Pancreas (tissue), 10 donors: ENCODE data around the gene MOB4. TPM values are rescaled to one million over a fixed set of nuclear protein-coding genes. Genes with fewer than 3 reads are reported as not detected.

ENCODE experiments used
- ATAC-seq, 4 donors: fragments of 200-7000 bp; cut with Tn5 transposase; one replicate each; pipeline versions ENCODE4 v1.8.0 to v1.9.1; 2020; ENCODE audit warnings: mild to moderate bottlenecking in 4 of 4, moderate library complexity in 4 of 4
- DNase-seq, 6 donors: peaks; one replicate each; pipeline ENCODE4 v3.0.0-alpha.2; 2020
- FAIRE-seq: peaks from 2 replicates; lab custom pipeline; 2012; peaks lifted over from hg19 to GRCh38; lab: Jason Lieb, UNC
- H3K27ac ChIP-seq, 4 donors: fragments of 200-600 bp; sonication (generic); 1 replicate in 3 of 4; 2 replicates in 1 of 4; pipeline versions ENCODE4 v1.5.0 to v1.8.0; 2020
- H3K27me3 ChIP-seq, 4 donors: fragments of 200-600 bp; one replicate each; pipeline ENCODE4 v1.8.0; 2021
- H3K36me3 ChIP-seq, 3 donors: fragments of 200-600 bp; sonication (generic) in 1 of 3; one replicate each; pipeline versions ENCODE4 v1.5.0 to v1.8.0; 2020 to 2021
- H3K4me1 ChIP-seq, 3 donors: fragments of 200-600 bp; one replicate each; pipeline ENCODE4 v1.8.0; 2021
- H3K4me3 ChIP-seq, 4 donors: fragments of 200-600 bp; sonication (generic) in 2 of 4; one replicate each; pipeline versions ENCODE4 v1.5.0 to v1.8.0; 2020 to 2021
- H3K9me3 ChIP-seq, 4 donors: fragments of 200-600 bp; one replicate each; pipeline ENCODE4 v1.8.0; 2021
- CTCF ChIP-seq, 4 donors: fragments of 200-600 bp; sonication (generic) in 3 of 4; IDR thresholded peaks; one replicate each; pipeline versions ENCODE4 v1.5.0 to v1.8.0; 2021; ENCODE audit warnings: antibody characterized with exemption in 4 of 4
- WGBS, 2 donors: extraction: QIAGEN DNeasy Blood & Tissue Kit; methylation state at CpG; one replicate each; pipeline ENCODE4 v1.1.7; 2013; 5-methylcytosine and 5-hydroxymethylcytosine counted together
- intact Hi-C, 3 donors: fragments of 100-400 bp; cut with DNase I; formaldehyde crosslinking; loops; one replicate each; pipeline versions ENCODE4 v1.11.1 to v1.14.2; 2022
- polyA plus RNA-seq, 2 donors: library from polyadenylated mRNA; stranded (reverse); fragments of 200-250 nt; gene quantifications; one replicate each; pipeline ENCODE4 v1.2.3, GENCODE V29; 2013
- total RNA-seq, 6 donors: library from RNA; stranded (reverse); fragmentation: NEBNext Ultra II Directional in 4 of 6; extraction: Animal tissue kit (Norgen Biotek cat#: 25700) in 4 of 6; gene quantifications; one replicate each; pipeline versions ENCODE4 v1.2.1 to v1.2.4, GENCODE V29; 2021 to 2023
- donor health status: healthy with polysubstance abuse.
- donor health status: DM: no; HTN: no; CAD: no; lungs with moderate emphysema.
- donor health status: DM: no; HTN: no; CAD: no.
- donor health status: control.
- donor health status: control.
- donor health status: Bipolar disorder and iron deficiency.
- donor health status: DM: yes; HTN: yes; CAD: no.
- donor health status: DM: no; HTN: no; CAD: no.
- donor health status: DM: no; HTN: no; CAD: no.
- donor health status: DM: yes; HTN: yes; CAD: no.

MOB4 gene
- total and polyA plus RNA-seq, 8 donors: 4.6 to 18.3 (median 6.9) TPM

- intact Hi-C loops: no loop called here
- Histone ChIP-seq H3K36me3 (no peaks in the 10 kb centered on the region), H3K4me1 (no peaks in the 10 kb centered on the region), H3K9me3 (no peaks in the 10 kb centered on the region), H3K27me3 (no peaks in the 10 kb centered on the region), H3K4me3 (no peak overlapping the region), H3K27ac (no peak overlapping the region)
- FAIRE-seq (no peak), ATAC-seq (no peak), DNase-seq (peak in 1 of 6 donors; percentile 53)
- WGBS, 2 donors: 92 to 93% methylated on average over 26 to 32 of the region's 32 CpGs
- no peak for TF ChIP-seq CTCF (IDR thresholded peaks at IDR 0.05)
These were observed 75.6 kb downstream of the MOB4 start for GRCh38 chr2:197591339-197592072.

- no peak for DNase-seq
- intact Hi-C loops: no loop called here
- H3K27ac ChIP-seq: no peak overlapping the region
- 51 to 72% methylated on average over 1 of the region's 1 CpG for WGBS, 2 donors
- H3K27me3 ChIP-seq: no peaks in the 10 kb centered on the region
- no peaks in the 10 kb centered on the region for H3K9me3 ChIP-seq
- no peak for FAIRE-seq
- no peak overlapping the region for H3K4me3 ChIP-seq
- ATAC-seq: no peak
- H3K36me3 ChIP-seq: no peaks in the 10 kb centered on the region
- no peak for TF ChIP-seq CTCF (IDR thresholded peaks at IDR 0.05)
- no peaks in the 10 kb centered on the region for H3K4me1 ChIP-seq
These were observed 80.9 kb downstream of the MOB4 start for GRCh38 chr2:197596766-197597165.

- 82 to 89% methylated on average over 4 of the region's 4 CpGs for WGBS, 2 donors
- TF ChIP-seq CTCF (IDR thresholded peaks at IDR 0.05): no peak
- Histone ChIP-seq H3K36me3 (no peaks in the 10 kb centered on the region), H3K27ac (no peak overlapping the region), H3K4me1 (no peaks in the 10 kb centered on the region), H3K9me3 (no peaks in the 10 kb centered on the region), H3K4me3 (no peak overlapping the region), H3K27me3 (no peaks in the 10 kb centered on the region)
- ATAC-seq (no peak), DNase-seq (no peak), FAIRE-seq (no peak)
- intact Hi-C loops: no loop called here
These were observed 81.3 kb downstream of the MOB4 start for GRCh38 chr2:197597166-197597565.

- ATAC-seq (no peak), FAIRE-seq (no peak), DNase-seq (no peak)
- Histone ChIP-seq H3K27me3 (no peaks in the 10 kb centered on the region), H3K4me3 (no peak overlapping the region), H3K36me3 (no peaks in the 10 kb centered on the region), H3K4me1 (no peaks in the 10 kb centered on the region), H3K9me3 (no peaks in the 10 kb centered on the region), H3K27ac (no peak overlapping the region)
- intact Hi-C loops: no loop called here
- TF ChIP-seq CTCF (IDR thresholded peaks at IDR 0.05): no peak
- 81 to 87% methylated on average over 5 of the region's 5 CpGs for WGBS, 2 donors
These were observed 82.6 kb downstream of the MOB4 start for GRCh38 chr2:197598450-197598849.

GRCh38 chr2:197599285-197599965 is 83.6 kb downstream of the MOB4 start:
- no peaks in the 10 kb centered on the region for H3K27me3 ChIP-seq
- ATAC-seq (peak in 3 of 4 donors; percentile 56 to 83 (median 64)), FAIRE-seq (no peak), DNase-seq (no peak)
- peak in 1 of 4 donors; percentile 15 for TF ChIP-seq CTCF (IDR thresholded peaks at IDR 0.05)
- H3K4me3 ChIP-seq: no peak overlapping the region
- WGBS, 2 donors: 52 to 68% methylated on average over 11 of the region's 11 CpGs
- no peaks in the 10 kb centered on the region for H3K36me3 ChIP-seq
- intact Hi-C loops: no loop called here
- H3K9me3 ChIP-seq: no peaks in the 10 kb centered on the region
- no peak overlapping the region for H3K27ac ChIP-seq
- no peaks in the 10 kb centered on the region for H3K4me1 ChIP-seq
